Stimulated activated memory B cell treated with anti-CD40 and anti-IgM and Interleukin-4, amounts not matched to agents 10 μg/mL and 1 μg/mL and 100 μg/mL, for 72 hours (primary cell): ENCODE data around the gene PLEKHM1.

Experiments
- ATAC-seq: fragments of 150-1000 bp; cut with Tn5 transposase; 2 replicates; pipeline ENCODE4 v1.10.0; 2021
- H3K27ac Mint-ChIP-seq: one replicate; pipeline ENCODE4 v1.8.0; 2022; ENCODE audit warnings: mild to moderate bottlenecking, mixed read lengths
- H3K27me3 Mint-ChIP-seq: one replicate; pipeline ENCODE4 v1.8.0; 2022; ENCODE audit warnings: mixed read lengths
- H3K36me3 Mint-ChIP-seq: one replicate; pipeline ENCODE4 v1.8.0; 2022; ENCODE audit warnings: mixed read lengths
- H3K4me1 Mint-ChIP-seq: one replicate; pipeline ENCODE4 v1.8.0; 2022; ENCODE audit warnings: mixed read lengths
- H3K4me3 Mint-ChIP-seq: one replicate; pipeline ENCODE4 v1.8.0; 2022; ENCODE audit warnings: mild to moderate bottlenecking, moderate library complexity, mixed read lengths
- H3K9me3 Mint-ChIP-seq: one replicate; pipeline ENCODE4 v1.8.0; 2022; ENCODE audit warnings: mixed read lengths

The PLEKHM1 gene

DNA sequence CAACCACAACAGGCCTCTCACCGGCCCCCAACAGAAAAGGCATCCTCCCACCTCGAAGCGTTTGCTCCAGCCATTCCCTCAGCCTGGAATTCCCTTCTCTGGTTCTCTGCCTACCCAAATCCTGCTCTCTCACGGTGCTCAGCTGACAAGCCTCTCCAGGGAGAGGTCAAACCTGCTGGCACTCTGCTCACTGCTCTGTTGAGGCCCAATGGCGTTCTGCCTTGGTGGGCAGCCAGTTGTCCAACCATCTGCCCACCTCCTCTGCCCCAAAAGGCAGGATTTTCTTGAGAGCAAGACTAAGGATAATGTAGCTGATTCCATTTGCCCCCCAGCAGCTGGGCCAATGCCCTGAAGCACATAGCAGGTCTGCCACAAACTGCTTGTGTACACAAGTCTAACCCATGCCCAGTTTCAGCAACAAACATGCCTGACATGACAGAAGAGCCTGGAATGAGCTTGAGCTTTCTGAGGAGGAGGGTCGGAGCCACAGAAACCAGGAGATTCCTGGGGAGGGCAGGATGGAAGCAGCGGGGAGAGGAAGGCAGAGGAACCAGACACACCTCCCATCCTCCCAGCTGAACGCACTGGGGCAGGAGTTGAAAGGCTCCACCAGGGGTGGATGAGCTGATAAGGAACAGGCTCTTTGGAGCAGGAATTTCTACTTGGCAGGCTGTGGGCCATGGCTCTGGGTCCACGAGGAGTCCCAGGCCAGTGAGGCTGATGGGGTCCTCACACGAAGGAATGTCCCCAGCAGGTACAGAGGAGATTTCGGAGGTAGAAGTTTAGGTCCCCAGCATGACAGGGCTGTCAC is 81.7 kb downstream of the PLEKHM1 start:
- peaks cover 16% of the 10 kb centered on the region for H3K36me3 Mint-ChIP-seq
- peak overlapping the region; percentile 99 for H3K27ac Mint-ChIP-seq
- no peaks in the 10 kb centered on the region for H3K27me3 Mint-ChIP-seq
- no peak for ATAC-seq
- H3K4me1 Mint-ChIP-seq = peaks cover 80% of the 10 kb centered on the region
- no peaks in the 10 kb centered on the region for H3K9me3 Mint-ChIP-seq
- H3K4me3 Mint-ChIP-seq = peak overlapping the region; percentile 98

DNA sequence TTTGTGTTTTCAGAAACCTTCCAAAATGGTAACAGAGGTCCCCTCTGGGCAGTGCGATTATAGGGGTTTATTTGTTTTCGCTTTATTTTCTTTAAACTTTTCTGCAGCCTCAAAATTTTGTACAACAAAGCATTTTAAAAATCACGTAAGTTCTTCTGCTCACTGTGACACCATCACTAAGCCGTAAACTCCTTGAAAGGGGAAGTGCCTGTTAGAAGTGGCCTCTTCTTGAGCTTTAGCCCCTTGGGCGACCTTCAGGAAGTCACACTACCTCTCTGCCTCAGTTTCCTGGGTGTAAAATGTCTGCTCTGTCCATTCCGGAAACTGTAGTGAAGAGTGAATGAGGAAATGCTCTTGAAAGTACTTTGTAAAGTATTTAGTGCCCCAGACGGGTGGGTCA is 84.4 kb downstream of the PLEKHM1 start:
- Mint-ChIP-seq H3K4me3 (no peak overlapping the region), H3K27me3 (no peaks in the 10 kb centered on the region), H3K27ac (peak overlapping the region; percentile 99), H3K36me3 (peaks cover 38% of the 10 kb centered on the region), H3K4me1 (peaks cover 52% of the 10 kb centered on the region), H3K9me3 (no peaks in the 10 kb centered on the region)
- ATAC-seq = no peak

DNA sequence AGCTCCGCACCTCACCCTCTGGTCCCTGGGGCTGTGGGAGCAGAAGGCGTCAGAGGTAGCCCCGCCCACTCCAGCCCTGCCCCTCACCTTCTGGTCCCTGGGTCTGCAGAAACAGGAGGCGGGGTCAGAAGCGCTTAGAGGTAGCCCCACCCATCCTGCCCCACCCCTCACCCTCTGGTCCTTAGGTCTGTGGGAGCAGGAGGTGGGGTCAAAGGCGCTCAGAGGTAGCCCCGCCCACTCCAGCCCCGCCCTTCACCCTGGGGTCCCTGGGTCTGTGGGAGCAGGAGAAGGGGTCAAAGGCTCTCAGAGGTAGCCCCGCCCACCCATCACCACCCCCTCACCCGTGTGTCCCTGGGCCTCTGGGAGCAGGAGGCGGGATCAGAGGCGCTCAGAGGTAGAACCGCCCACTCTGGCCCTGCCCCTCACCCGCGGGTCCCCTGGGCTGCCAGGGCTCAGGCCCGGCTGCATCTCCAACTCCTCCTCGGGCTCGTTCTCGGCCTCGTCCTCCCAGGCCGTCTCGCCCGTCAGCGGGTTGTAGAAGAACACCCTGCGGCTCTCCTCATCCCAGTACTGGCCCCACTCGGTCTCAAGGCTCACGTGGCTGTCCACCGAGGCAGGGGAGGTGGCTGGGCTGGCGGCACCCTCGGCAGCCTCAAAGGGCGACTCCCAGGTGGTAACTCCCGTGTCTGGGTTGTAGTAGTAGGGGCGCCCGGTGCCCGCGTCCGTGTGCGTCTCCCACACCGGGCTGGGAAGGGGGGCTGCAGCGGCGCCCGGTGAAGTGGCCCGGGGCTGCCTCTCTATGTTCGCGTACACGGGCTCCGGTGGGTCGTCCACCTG is 85.1 kb downstream of the PLEKHM1 start:
- H3K9me3 Mint-ChIP-seq = no peaks in the 10 kb centered on the region
- peaks cover 39% of the 10 kb centered on the region for H3K36me3 Mint-ChIP-seq
- no peaks in the 10 kb centered on the region for H3K27me3 Mint-ChIP-seq
- H3K4me3 Mint-ChIP-seq = no peak overlapping the region
- peak overlapping the region; percentile 99 for H3K27ac Mint-ChIP-seq
- no peak for ATAC-seq
- H3K4me1 Mint-ChIP-seq = peaks cover 46% of the 10 kb centered on the region

- H3K9me3 Mint-ChIP-seq = no peaks in the 10 kb centered on the region
- no peaks in the 10 kb centered on the region for H3K27me3 Mint-ChIP-seq
- H3K4me3 Mint-ChIP-seq = no peak overlapping the region
- ATAC-seq = no peak
- peaks cover 40% of the 10 kb centered on the region for H3K4me1 Mint-ChIP-seq
- peaks cover 45% of the 10 kb centered on the region for H3K36me3 Mint-ChIP-seq
- peak overlapping the region; percentile 62 for H3K27ac Mint-ChIP-seq
These were observed 85.7 kb downstream of the PLEKHM1 start for GRCh38 chr17:45404870-45405249.

- H3K36me3 Mint-ChIP-seq = peaks cover 51% of the 10 kb centered on the region
- ATAC-seq = no peak
- no peak overlapping the region for H3K4me3 Mint-ChIP-seq
- H3K9me3 Mint-ChIP-seq = no peaks in the 10 kb centered on the region
- peak overlapping the region; percentile 62 for H3K27ac Mint-ChIP-seq
- no peaks in the 10 kb centered on the region for H3K27me3 Mint-ChIP-seq
- peaks cover 31% of the 10 kb centered on the region for H3K4me1 Mint-ChIP-seq
These were observed 86.5 kb downstream of the PLEKHM1 start for GRCh38 chr17:45403906-45404490.

DNA sequence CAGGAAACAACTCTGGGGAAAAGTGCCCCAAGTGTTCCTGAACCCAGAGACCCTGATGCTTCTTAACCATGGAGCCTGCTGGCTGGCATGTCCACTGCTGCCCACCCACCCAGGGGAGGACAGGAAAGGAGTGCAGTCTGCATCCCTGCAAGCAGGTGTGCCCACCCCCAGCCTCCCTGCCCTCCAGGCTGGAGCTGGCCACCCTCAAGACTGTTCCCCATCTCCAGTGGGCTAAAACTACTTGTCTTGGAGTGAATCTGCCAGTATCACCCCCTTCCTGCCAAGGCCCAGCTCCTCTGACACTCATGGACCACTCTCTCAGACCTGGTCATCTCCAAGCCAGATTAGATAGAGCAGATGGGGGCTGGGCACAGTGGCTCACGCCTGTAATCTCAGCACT is 87.6 kb downstream of the PLEKHM1 start:
- Mint-ChIP-seq H3K27me3 (no peaks in the 10 kb centered on the region), H3K4me3 (no peak overlapping the region), H3K27ac (no peak overlapping the region), H3K4me1 (peaks cover 21% of the 10 kb centered on the region), H3K9me3 (no peaks in the 10 kb centered on the region), H3K36me3 (peaks cover 56% of the 10 kb centered on the region)
- ATAC-seq = no peak

DNA sequence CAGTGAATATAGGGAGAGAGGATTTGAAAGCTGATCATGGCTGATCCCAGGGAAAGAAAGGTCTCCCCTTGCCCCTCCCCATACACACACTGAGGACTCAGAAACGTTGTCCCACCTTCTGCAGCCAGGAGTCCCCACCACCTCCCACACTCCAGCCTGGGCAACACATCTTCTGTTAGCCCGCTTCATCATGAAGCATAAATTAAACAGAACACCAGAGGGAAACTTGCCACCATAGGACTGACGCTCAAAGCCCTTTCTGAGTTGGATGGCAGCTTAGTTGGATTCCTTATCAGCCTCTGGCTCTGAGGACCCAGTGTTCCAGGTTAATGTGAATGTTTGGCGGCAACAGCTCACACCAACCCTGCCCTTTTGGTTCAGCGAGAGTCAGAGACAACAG is 91.7 kb downstream of the PLEKHM1 start:
- Mint-ChIP-seq H3K4me1 (no peaks in the 10 kb centered on the region), H3K27ac (peak overlapping the region; percentile 27), H3K27me3 (no peaks in the 10 kb centered on the region), H3K4me3 (no peak overlapping the region), H3K9me3 (no peaks in the 10 kb centered on the region), H3K36me3 (peaks cover 67% of the 10 kb centered on the region)
- no peak for ATAC-seq

DNA sequence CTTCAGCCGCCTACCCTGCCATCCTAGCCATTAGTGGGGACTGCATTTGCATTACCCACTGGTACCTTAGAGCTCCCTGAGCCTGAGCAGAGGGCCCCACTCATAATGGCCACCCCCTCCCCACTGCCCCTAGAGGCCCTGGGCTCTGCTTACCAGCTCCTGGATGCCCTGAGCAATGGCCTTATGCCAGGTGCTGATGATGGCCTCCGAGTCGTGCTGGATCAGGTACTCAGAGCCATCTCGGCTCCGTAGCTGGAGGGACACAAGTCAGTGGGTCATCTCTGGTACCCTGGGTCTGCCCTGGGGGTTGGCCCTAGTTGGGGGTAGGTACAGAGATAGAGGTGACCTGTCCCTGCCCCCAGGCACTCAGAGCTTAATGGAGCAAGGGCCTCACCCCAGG is 92.7 kb downstream of the PLEKHM1 start:
- no peak for ATAC-seq
- H3K4me3 Mint-ChIP-seq = no peak overlapping the region
- H3K27ac Mint-ChIP-seq = no peak overlapping the region
- peaks cover 59% of the 10 kb centered on the region for H3K36me3 Mint-ChIP-seq
- H3K9me3 Mint-ChIP-seq = no peaks in the 10 kb centered on the region
- no peaks in the 10 kb centered on the region for H3K27me3 Mint-ChIP-seq
- peaks cover 6% of the 10 kb centered on the region for H3K4me1 Mint-ChIP-seq

GRCh38 chr17:45396496-45397205 is 93.9 kb downstream of the PLEKHM1 start:
- Mint-ChIP-seq H3K4me1 (peaks cover 9% of the 10 kb centered on the region), H3K9me3 (no peaks in the 10 kb centered on the region), H3K36me3 (peaks cover 49% of the 10 kb centered on the region), H3K27me3 (no peaks in the 10 kb centered on the region), H3K4me3 (no peak overlapping the region), H3K27ac (no peak overlapping the region)
- ATAC-seq = no peak

- Mint-ChIP-seq H3K27me3 (no peaks in the 10 kb centered on the region), H3K27ac (no peak overlapping the region), H3K4me1 (peaks cover 15% of the 10 kb centered on the region), H3K36me3 (peaks cover 46% of the 10 kb centered on the region), H3K4me3 (no peak overlapping the region), H3K9me3 (no peaks in the 10 kb centered on the region)
- ATAC-seq = peak; percentile 35
These were observed 94.7 kb downstream of the PLEKHM1 start for GRCh38 chr17:45395569-45396415.

GRCh38 chr17:45394913-45395568 is 95.5 kb downstream of the PLEKHM1 start:
- Mint-ChIP-seq H3K4me3 (no peak overlapping the region), H3K9me3 (no peaks in the 10 kb centered on the region), H3K27me3 (no peaks in the 10 kb centered on the region), H3K36me3 (peaks cover 40% of the 10 kb centered on the region), H3K4me1 (peaks cover 15% of the 10 kb centered on the region), H3K27ac (no peak overlapping the region)
- ATAC-seq = peak; percentile 53

- no peak overlapping the region for H3K27ac Mint-ChIP-seq
- H3K27me3 Mint-ChIP-seq = peaks cover 5% of the 10 kb centered on the region
- no peaks in the 10 kb centered on the region for H3K9me3 Mint-ChIP-seq
- ATAC-seq = no peak
- peaks cover 36% of the 10 kb centered on the region for H3K36me3 Mint-ChIP-seq
- H3K4me1 Mint-ChIP-seq = peaks cover 15% of the 10 kb centered on the region
- H3K4me3 Mint-ChIP-seq = no peak overlapping the region
These were observed 96.0 kb downstream of the PLEKHM1 start for GRCh38 chr17:45394564-45394912.

DNA sequence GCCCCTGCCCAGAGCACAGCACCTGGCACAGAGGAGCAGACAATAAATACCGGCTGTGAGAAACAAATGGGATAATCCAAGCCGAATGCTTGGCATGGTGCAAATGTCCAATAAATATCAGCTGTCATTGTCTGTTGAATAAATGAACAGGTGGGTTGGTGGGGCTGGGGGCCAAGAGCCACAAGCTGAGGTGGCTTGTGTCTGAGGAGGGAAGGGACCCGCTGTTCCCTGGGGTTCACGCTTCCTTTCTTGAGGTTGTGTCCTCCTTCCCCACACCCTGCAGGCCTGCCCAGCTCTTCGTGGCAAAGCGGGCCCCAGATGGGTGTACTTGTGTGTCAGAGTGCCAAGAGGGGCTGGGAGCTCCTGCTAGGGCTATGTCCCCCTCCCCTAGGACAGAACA is 96.4 kb downstream of the PLEKHM1 start:
- Mint-ChIP-seq H3K36me3 (peaks cover 33% of the 10 kb centered on the region), H3K27ac (no peak overlapping the region)
- no peak for ATAC-seq

DNA sequence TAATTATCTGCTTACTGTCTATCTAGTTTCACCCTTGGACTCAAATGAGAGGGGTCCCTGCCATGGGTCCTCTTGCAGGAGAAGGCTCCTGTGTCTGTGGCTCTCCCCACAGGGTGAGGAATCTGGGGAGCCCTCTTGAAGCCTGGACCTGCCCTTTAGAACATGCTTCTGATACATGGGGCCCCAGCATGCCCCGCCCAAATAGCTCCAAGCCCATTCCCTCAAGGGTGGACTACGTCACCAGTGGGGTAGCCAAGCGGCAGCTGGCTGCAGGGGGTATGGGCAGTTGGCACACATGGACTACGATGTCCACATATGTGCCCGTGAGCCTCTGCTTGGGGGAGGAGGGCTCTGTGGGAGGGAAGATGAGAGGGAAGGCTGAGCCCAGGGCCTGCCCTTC is 97.1 kb downstream of the PLEKHM1 start:
- peaks cover 28% of the 10 kb centered on the region for H3K36me3 Mint-ChIP-seq
- H3K9me3 Mint-ChIP-seq = no peaks in the 10 kb centered on the region
- ATAC-seq = no peak
- peaks cover 21% of the 10 kb centered on the region for H3K4me1 Mint-ChIP-seq
- H3K4me3 Mint-ChIP-seq = no peak overlapping the region
- H3K27me3 Mint-ChIP-seq = peaks cover 15% of the 10 kb centered on the region
- no peak overlapping the region for H3K27ac Mint-ChIP-seq

More for the DNA sequence above, 96.4 kb downstream of the PLEKHM1 start:
- no peak overlapping the region for H3K4me3 Mint-ChIP-seq
- no peaks in the 10 kb centered on the region for H3K9me3 Mint-ChIP-seq
- H3K4me1 Mint-ChIP-seq = peaks cover 15% of the 10 kb centered on the region
- peaks cover 8% of the 10 kb centered on the region for H3K27me3 Mint-ChIP-seq
